ENCODE results near the gene ARHGEF19. TPM values are rescaled to one million over a fixed set of nuclear protein-coding genes. Genes with fewer than 3 reads are reported as not detected.
A peak's percentile ranks its signal among the peaks of the same experiment; 100 is the strongest.
"Not testable (repeated sequence)": the region's sequence is repeated elsewhere in the genome, so short reads cannot be mapped to it uniquely, and the experiment has no call there.

The ARHGEF19 gene
- total RNA-seq, 1 donor, result 9.9 TPM

- H3K4me3 ChIP-seq (ENCODE audit: low read depth, low read length), result no peak overlapping the region
- DNase-seq (ENCODE audit: low read depth), result peak; percentile 81
- TF ChIP-seq CTCF (IDR thresholded peaks at IDR 0.05; ENCODE audit: insufficient read depth, low read depth, low read length), result no peak
These were observed 38.8 kb downstream of the ARHGEF19 start for GRCh38 chr1:16173447-16174260.

GRCh38 chr1:16172964-16173446 is 39.4 kb downstream of the ARHGEF19 start:
- H3K4me3 ChIP-seq (ENCODE audit: low read depth, low read length), result no peak overlapping the region
- no peak for TF ChIP-seq CTCF (IDR thresholded peaks at IDR 0.05; ENCODE audit: insufficient read depth, low read depth, low read length)
- peak; percentile 87 for DNase-seq (ENCODE audit: low read depth)

GRCh38 chr1:16172218-16172830 is 40.1 kb downstream of the ARHGEF19 start:
- TF ChIP-seq CTCF (IDR thresholded peaks at IDR 0.05; ENCODE audit: insufficient read depth, low read depth, low read length), result no peak
- no peak overlapping the region for H3K4me3 ChIP-seq (ENCODE audit: low read depth, low read length)
- DNase-seq (ENCODE audit: low read depth), result no peak

GRCh38 chr1:16171314-16172151 is 40.9 kb downstream of the ARHGEF19 start:
- DNase-seq (ENCODE audit: low read depth), result no peak
- no peak overlapping the region for H3K4me3 ChIP-seq (ENCODE audit: low read depth, low read length)
- TF ChIP-seq CTCF (IDR thresholded peaks at IDR 0.05; ENCODE audit: insufficient read depth, low read depth, low read length), result no peak

GRCh38 chr1:16170283-16170673 is 42.2 kb downstream of the ARHGEF19 start:
- no peak for TF ChIP-seq CTCF (IDR thresholded peaks at IDR 0.05; ENCODE audit: insufficient read depth, low read depth, low read length)
- H3K4me3 ChIP-seq (ENCODE audit: low read depth, low read length), result no peak overlapping the region
- no peak for DNase-seq (ENCODE audit: low read depth)

GRCh38 chr1:16168622-16169360 is 43.7 kb downstream of the ARHGEF19 start:
- no peak for DNase-seq (ENCODE audit: low read depth)
- no peak overlapping the region for H3K4me3 ChIP-seq (ENCODE audit: low read depth, low read length)
- no peak for TF ChIP-seq CTCF (IDR thresholded peaks at IDR 0.05; ENCODE audit: insufficient read depth, low read depth, low read length)

- peak overlapping the region; percentile 64 for H3K4me3 ChIP-seq (ENCODE audit: low read depth, low read length)
- not testable (repeated sequence) for DNase-seq (ENCODE audit: low read depth)
These were observed 44.3 kb downstream of the ARHGEF19 start for GRCh38 chr1:16168144-16168495.
